Naive B cell (primary cell): ENCODE data around the gene RELT. TPM values are rescaled to one million over a fixed set of nuclear protein-coding genes. Genes with fewer than 3 reads are reported as not detected.
A peak's percentile ranks its signal among the peaks of the same experiment; 100 is the strongest.
"Not testable (repeated sequence)": the region's sequence is repeated elsewhere in the genome, so short reads cannot be mapped to it uniquely, and the experiment has no call there.

ENCODE experiments used
- ATAC-seq, 2 donors: fragments of 150-1000 bp; cut with Tn5 transposase; 2 replicates each; pipeline ENCODE4 v1.10.0; 2021; ENCODE audit warnings: low read depth in 2 of 2, mild to moderate bottlenecking in 2 of 2, moderate library complexity in 2 of 2
- DNase-seq: peaks from one replicate; pipeline ENCODE4 v3.0.0; 2022
- H3K27ac Mint-ChIP-seq, 6 donors: one replicate each; pipeline ENCODE4 v1.8.0; 2020 to 2022; ENCODE audit warnings: mild to moderate bottlenecking in 6 of 6, mixed read lengths in 6 of 6, moderate library complexity in 5 of 6, inconsistent platforms in 2 of 6
- H3K27me3 Mint-ChIP-seq, 3 donors: one replicate each; pipeline ENCODE4 v1.8.0; 2021 to 2022; ENCODE audit warnings: mixed read lengths in 3 of 3, mild to moderate bottlenecking in 1 of 3
- H3K36me3 Mint-ChIP-seq, 2 donors: one replicate each; pipeline ENCODE4 v1.8.0; 2020 to 2022; ENCODE audit warnings: mixed read lengths in 2 of 2, inconsistent platforms in 1 of 2, mild to moderate bottlenecking in 1 of 2
- H3K4me1 Mint-ChIP-seq, 3 donors: one replicate each; pipeline ENCODE4 v1.8.0; 2020 to 2022; ENCODE audit warnings: mixed read lengths in 3 of 3, inconsistent platforms in 1 of 3, mild to moderate bottlenecking in 1 of 3, moderate library complexity in 1 of 3
- H3K4me3 Mint-ChIP-seq, 8 donors: one replicate each; pipeline ENCODE4 v1.8.0; 2020 to 2022; ENCODE audit warnings: mild to moderate bottlenecking in 8 of 8, mixed read lengths in 8 of 8, moderate library complexity in 8 of 8, inconsistent platforms in 2 of 8
- H3K9me3 Mint-ChIP-seq, 7 donors: one replicate each; pipeline ENCODE4 v1.8.0; 2020 to 2022; ENCODE audit warnings: mixed read lengths in 7 of 7, mild to moderate bottlenecking in 5 of 7, inconsistent platforms in 2 of 7, moderate library complexity in 1 of 7
- polyA plus RNA-seq, 6 donors: library from polyadenylated mRNA; unstranded; fragments of 300-500 nt; fragmentation: Illumina TruSeq; gene quantifications; one replicate each; pipeline ENCODE4 v1.2.3, GENCODE V29; 2021; ENCODE audit warnings: low read depth in 6 of 6

Gene RELT
- polyA plus RNA-seq, 6 donors from 2014 or later = 16.3 to 35.1 (median 21.2) TPM

DNA sequence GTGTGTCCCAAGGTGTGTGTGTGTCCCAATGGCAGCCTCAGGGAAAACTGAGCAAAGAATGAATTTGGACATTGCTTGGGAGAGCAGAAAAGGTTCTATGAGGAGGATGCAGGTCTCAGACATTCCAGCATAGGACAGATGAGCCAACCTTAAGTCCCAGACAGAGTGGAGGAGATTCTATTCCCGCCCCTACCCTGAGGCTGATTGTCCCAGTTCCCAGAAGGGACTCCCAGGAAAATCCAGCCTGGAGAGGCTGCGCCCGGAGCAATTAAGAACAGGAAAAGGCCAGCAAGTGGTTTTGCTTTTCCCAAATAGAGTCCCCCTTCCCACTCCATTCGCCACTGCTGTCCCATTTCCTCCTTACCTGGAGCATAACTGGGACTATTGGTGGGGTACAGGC lies 54.1 kb downstream of the RELT start:
- no peaks in the 10 kb centered on the region for H3K36me3 Mint-ChIP-seq
- ATAC-seq (no peak), DNase-seq (no peak)
- no peaks in the 10 kb centered on the region for H3K27me3 Mint-ChIP-seq
- H3K4me1 Mint-ChIP-seq = peaks cover 0 to 6% (median 3%) of the 10 kb centered on the region in 3 donors
- no peak overlapping the region for H3K4me3 Mint-ChIP-seq
- no peaks in the 10 kb centered on the region for H3K9me3 Mint-ChIP-seq
- H3K27ac Mint-ChIP-seq = no peak overlapping the region

DNA sequence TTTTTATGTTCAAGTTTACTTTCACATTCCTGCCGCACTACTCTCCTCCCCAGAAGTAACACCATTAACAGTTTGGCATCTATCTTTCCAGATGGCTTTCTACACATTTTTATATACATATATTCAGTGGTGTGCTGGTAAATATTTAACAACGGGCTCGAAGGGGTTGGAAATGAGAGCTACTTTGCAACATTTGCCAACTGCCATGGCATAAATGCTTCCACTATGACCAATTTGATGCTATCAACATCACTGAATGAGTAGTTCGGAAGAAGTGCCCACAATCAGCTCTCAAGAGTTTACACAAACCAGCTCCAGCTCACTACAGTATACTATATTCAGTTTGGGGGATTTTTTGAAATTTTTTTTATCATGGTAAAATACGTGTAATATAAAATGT lies 55.2 kb downstream of the RELT start:
- Mint-ChIP-seq H3K27me3 (no peaks in the 10 kb centered on the region), H3K9me3 (no peaks in the 10 kb centered on the region), H3K4me1 (peaks cover 0 to 6% (median 3%) of the 10 kb centered on the region in 3 donors), H3K4me3 (no peak overlapping the region), H3K36me3 (no peaks in the 10 kb centered on the region), H3K27ac (no peak overlapping the region)
- DNase-seq = no peak
- no peak for ATAC-seq

DNA sequence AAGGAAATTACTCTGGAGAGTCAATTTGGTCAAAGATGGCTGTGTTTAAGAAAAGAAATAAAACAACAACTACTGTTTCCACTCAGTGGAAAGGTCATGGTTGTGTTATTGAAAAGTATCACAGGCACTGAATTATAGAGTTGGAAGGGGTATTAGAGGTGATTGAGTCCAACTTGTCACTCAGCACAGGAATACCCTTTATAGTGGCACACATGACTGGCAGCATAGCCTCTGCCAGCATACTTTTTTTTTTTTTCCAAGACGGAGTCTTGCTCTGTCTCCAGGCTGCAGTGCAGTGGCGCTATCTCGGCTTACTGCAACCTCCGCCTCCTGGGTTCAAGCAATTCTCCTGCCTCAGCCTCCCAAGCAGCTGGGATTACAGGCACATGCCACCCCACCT lies 60.7 kb downstream of the RELT start:
- not testable (repeated sequence) for H3K36me3 Mint-ChIP-seq, H3K4me1 Mint-ChIP-seq, ATAC-seq, H3K27me3 Mint-ChIP-seq, DNase-seq, H3K9me3 Mint-ChIP-seq, H3K4me3 Mint-ChIP-seq, H3K27ac Mint-ChIP-seq

DNA sequence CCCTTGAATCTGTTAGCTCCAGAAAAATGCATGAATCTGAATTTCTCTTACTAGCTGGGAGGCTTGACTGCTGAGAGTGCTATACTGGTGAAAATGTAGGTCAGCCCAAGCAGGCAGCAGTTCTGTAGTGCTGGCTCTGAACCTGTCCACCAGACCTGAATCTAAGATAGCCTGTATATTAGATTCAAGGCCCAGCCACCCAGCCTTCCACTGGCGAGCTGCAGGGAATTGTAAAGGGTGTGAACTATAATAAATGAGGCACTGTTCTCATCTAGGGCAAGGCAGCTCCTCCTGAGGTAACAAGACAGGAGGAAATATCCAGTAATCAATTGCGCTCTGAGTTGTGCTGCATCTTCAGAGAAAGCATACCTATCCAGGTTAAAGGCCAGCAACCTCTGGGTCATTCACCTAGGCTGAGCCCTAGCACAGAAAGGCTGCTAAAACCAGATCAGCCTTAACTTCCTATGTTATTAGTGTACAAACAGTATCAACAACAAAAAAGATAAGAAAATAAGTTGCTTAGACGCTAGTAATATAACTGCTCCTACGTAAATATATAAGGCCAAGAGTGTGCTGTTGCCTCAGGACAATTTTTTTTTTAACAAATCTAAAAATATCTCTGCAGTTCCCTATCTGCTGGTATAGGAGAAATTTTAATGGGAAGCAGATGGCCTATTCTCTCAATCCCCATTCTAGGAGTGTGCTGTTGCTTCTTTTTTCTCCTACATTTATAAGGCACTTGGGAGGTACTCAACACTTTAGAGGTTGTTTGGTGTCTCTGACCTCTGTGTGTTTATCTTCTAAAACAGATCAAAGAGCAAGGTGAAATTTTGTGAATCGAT lies 63.0 kb downstream of the RELT start:
- Mint-ChIP-seq H3K9me3 (no peaks in the 10 kb centered on the region), H3K36me3 (no peaks in the 10 kb centered on the region), H3K27ac (no peak overlapping the region), H3K4me1 (no peaks in the 10 kb centered on the region), H3K27me3 (no peaks in the 10 kb centered on the region), H3K4me3 (no peak overlapping the region)
- no peak for ATAC-seq
- DNase-seq = no peak

DNA sequence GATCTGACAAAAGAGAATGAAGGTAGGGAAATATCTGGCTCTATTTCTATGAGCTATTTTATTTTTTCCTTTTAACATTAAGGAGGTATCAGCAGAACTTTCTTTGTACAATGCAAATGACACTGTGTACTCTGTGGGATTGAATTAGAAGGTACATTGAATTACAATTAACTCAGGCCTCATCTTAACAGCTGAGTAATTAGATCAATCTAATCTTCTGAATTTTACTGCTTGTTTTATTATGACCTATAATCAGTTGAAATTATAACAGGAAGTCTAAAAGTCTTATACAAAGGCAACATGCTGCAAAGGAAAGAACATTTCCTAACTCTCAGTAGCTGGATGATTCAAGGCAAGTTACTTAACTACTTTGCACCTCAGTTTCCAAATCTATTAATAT lies 69.8 kb downstream of the RELT start:
- Mint-ChIP-seq H3K36me3 (peaks cover 0 to 12% of the 10 kb centered on the region in 2 donors), H3K27ac (peak overlapping the region in 2 of 6 donors; percentile 7 to 58)

DNA sequence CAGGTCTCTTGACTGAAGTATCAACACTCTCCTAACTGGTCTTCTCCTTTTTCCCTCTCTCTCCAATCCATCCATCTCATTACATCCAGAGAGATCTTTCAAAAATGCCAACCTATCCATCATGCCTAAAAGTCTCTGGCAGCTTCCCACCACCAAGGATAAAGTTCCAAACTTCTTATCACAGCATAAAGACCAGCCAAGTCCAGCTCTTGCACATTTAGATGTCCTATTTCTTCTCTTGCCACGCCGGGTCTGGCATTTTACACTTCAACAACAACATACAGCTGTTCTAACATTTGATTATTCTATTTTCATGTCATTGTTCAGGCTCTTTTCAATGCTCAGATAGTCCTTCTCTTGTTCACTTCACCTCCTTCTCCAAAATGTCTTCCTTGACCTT lies 70.6 kb downstream of the RELT start:
- H3K36me3 Mint-ChIP-seq = peaks cover 0 to 12% of the 10 kb centered on the region in 2 donors
- DNase-seq (no peak), ATAC-seq (no peak)
- H3K4me1 Mint-ChIP-seq = peaks cover 5 to 14% (median 7%) of the 10 kb centered on the region in 3 donors
- no peaks in the 10 kb centered on the region for H3K27me3 Mint-ChIP-seq
- H3K4me3 Mint-ChIP-seq = no peak overlapping the region
- H3K9me3 Mint-ChIP-seq = peaks cover 0 to 2% (median 0%) of the 10 kb centered on the region in 7 donors
- H3K27ac Mint-ChIP-seq = peak overlapping the region in 1 of 6 donors; percentile 1

More for the DNA sequence above, 69.8 kb downstream of the RELT start:
- Mint-ChIP-seq H3K4me3 (no peak overlapping the region), H3K27me3 (no peaks in the 10 kb centered on the region), H3K9me3 (peaks cover 0 to 2% (median 0%) of the 10 kb centered on the region in 7 donors), H3K4me1 (peaks cover 5 to 11% (median 7%) of the 10 kb centered on the region in 3 donors)
- DNase-seq (no peak), ATAC-seq (no peak)

Other genes starting within 250 kb of the RELT start
- 100 to 1,000 TPM in 3 of 6 donors, 10 to 100 TPM in 3; 43.0 to 134 (median 104) TPM for gene FCHSD2, start 234.1 kb upstream of the RELT start, polyA plus RNA-seq
- under 1 TPM in 1 of 6 donors, not detected in 5; 0.18 TPM for gene P2RY2, start 158.1 kb upstream of the RELT start, polyA plus RNA-seq
- not detected for gene P2RY6, start 104.1 kb upstream of the RELT start, polyA plus RNA-seq
- not detected for gene ARHGEF17, start 68.1 kb upstream of the RELT start, polyA plus RNA-seq
- gene FAM168A, start 221.7 kb downstream of the RELT start, polyA plus RNA-seq = 1 to 10 TPM in 5 of 6 donors, under 1 TPM in 1; 0.04 to 4.1 (median 2.4) TPM